IMR-90 (cell line): ENCODE results near the gene IDH3B. TPM values are rescaled to one million over a fixed set of nuclear protein-coding genes. Genes with fewer than 3 reads are reported as not detected.

Experiments
- ATAC-seq: fragments of 200-7000 bp; cut with Tn5 transposase; 2 replicates; pipeline ENCODE4 v1.9.1; 2020; ENCODE audit warnings: low read depth, mild to moderate bottlenecking, moderate library complexity
- BruUV-seq: library from RNA; stranded (reverse); fragments of 400-500 nt; replicated peaks from 2 replicates; lab custom pipeline; 2021; lab: Mats Ljungman, UMichigan
- CTCF ChIA-PET: fragments of 300-600 bp; formaldehyde crosslinking; extraction: SDS; loops from one replicate; lab custom pipeline; 2021; ENCODE audit warnings: antibody characterized with exemption; lab: Yijun Ruan, JAX
- POLR2A ChIA-PET: fragments of 300-600 bp; sonication (Branson Sonifier 250); formaldehyde crosslinking; loops from one replicate; lab custom pipeline; 2022; ENCODE audit warnings: antibody characterized with exemption; ENCODE audit not compliant: unreplicated experiment; lab: Charles Lee
- DNase-seq: peaks from one replicate; pipeline ENCODE4 v3.0.0; 2013
- H2AFZ ChIP-seq: replicated peaks from 2 replicates; pipeline ENCODE3; 2013; ENCODE audit warnings: low read length, mild to moderate bottlenecking; ENCODE audit not compliant: poor library complexity
- H2AK5ac ChIP-seq: 2 replicates; pipeline ENCODE4 v1.6.1; 2013; ENCODE audit warnings: low read depth, low read length, inconsistent platforms
- H2AK9ac ChIP-seq: replicated peaks from 2 replicates; pipeline ENCODE3; 2013; ENCODE audit warnings: mild to moderate bottlenecking, low read depth, low read length, moderate library complexity; ENCODE audit not compliant: poor library complexity
- H2BK120ac ChIP-seq: 2 replicates; pipeline ENCODE4 v1.6.1; 2013; ENCODE audit warnings: low read depth, low read length, inconsistent platforms
- H2BK15ac ChIP-seq: 3 replicates; pipeline ENCODE4 v1.6.1; 2013; ENCODE audit warnings: low read depth, low read length, inconsistent platforms
- H2BK20ac ChIP-seq: 2 replicates; pipeline ENCODE4 v1.6.1; 2013; ENCODE audit warnings: low read depth, mild to moderate bottlenecking, inconsistent platforms, low read length, moderate library complexity
- H2BK5ac ChIP-seq: 2 replicates; pipeline ENCODE4 v1.6.1; 2013; ENCODE audit warnings: mild to moderate bottlenecking, low read depth, low read length, inconsistent platforms; ENCODE audit not compliant: poor library complexity, severe bottlenecking
- H3K14ac ChIP-seq: replicated peaks from 2 replicates; pipeline ENCODE4 v1.6.1; 2013; ENCODE audit warnings: low read depth, low read length, inconsistent platforms
- H3K18ac ChIP-seq: 2 replicates; pipeline ENCODE4 v1.6.1; 2013; ENCODE audit warnings: low read depth, low read length, control low read depth
- H3K23ac ChIP-seq: 2 replicates; pipeline ENCODE4 v1.6.1; 2013; ENCODE audit warnings: low read depth, low read length, inconsistent platforms
- H3K27ac ChIP-seq: 2 replicates; pipeline ENCODE4 v1.5.1; 2013; ENCODE audit warnings: mild to moderate bottlenecking, control low read depth, low read length; ENCODE audit not compliant: insufficient read depth
- H3K27me3 ChIP-seq: 2 replicates; pipeline ENCODE4 v1.6.1; 2013; ENCODE audit warnings: low read length; ENCODE audit not compliant: control insufficient read depth, insufficient read depth
- H3K36me3 ChIP-seq: 2 replicates; pipeline ENCODE4 v1.6.1; 2013; ENCODE audit warnings: low read length, mixed read lengths; ENCODE audit not compliant: control insufficient read depth, insufficient read depth
- H3K4ac ChIP-seq: 2 replicates; pipeline ENCODE4 v1.6.1; 2013; ENCODE audit warnings: low read depth, low read length, inconsistent platforms
- H3K4me1 ChIP-seq: 2 replicates; pipeline ENCODE4 v1.6.1; 2013; ENCODE audit warnings: low read length, mixed read lengths; ENCODE audit not compliant: control insufficient read depth, insufficient read depth
- H3K4me2 ChIP-seq: 2 replicates; pipeline ENCODE4 v1.6.1; 2013; ENCODE audit warnings: low read depth, mild to moderate bottlenecking, control low read depth, low read length, moderate library complexity
- H3K4me3 ChIP-seq: 2 replicates; pipeline ENCODE4 v1.5.1; 2013; ENCODE audit warnings: low read depth, mild to moderate bottlenecking, control low read depth, low read length, moderate library complexity; ENCODE audit not compliant: insufficient read depth
- H3K56ac ChIP-seq: 2 replicates; pipeline ENCODE4 v1.6.1; 2013; ENCODE audit warnings: low read length, inconsistent platforms; ENCODE audit not compliant: insufficient read depth; ENCODE audit errors: extremely low read depth
- H3K79me1 ChIP-seq, 2 experiments: 2 replicates each; pipeline ENCODE4 v1.6.1; 2013; ENCODE audit warnings: low read length in 2 of 2, inconsistent platforms in 1 of 2, low read depth in 1 of 2
- H3K9ac ChIP-seq: 2 replicates; pipeline ENCODE4 v1.6.1; 2013; ENCODE audit warnings: low read depth, low read length, control low read depth
- H3K9me1 ChIP-seq: 2 replicates; pipeline ENCODE4 v1.6.1; 2013; ENCODE audit warnings: low read length, inconsistent platforms; ENCODE audit not compliant: insufficient read depth
- H3K9me3 ChIP-seq: 2 replicates; pipeline ENCODE4 v1.6.1; 2013; ENCODE audit warnings: low read length; ENCODE audit not compliant: control insufficient read depth, insufficient read depth
- H4K20me1 ChIP-seq: 2 replicates; pipeline ENCODE4 v1.6.1; 2013; ENCODE audit warnings: low read length, inconsistent platforms; ENCODE audit not compliant: insufficient read depth
- H4K5ac ChIP-seq: 2 replicates; pipeline ENCODE4 v1.6.1; 2013; ENCODE audit warnings: mild to moderate bottlenecking, low read depth, low read length, control low read depth
- H4K8ac ChIP-seq, 2 experiments: 2 replicates each; pipeline ENCODE4 v1.6.1; 2013; ENCODE audit warnings: low read depth in 2 of 2, low read length in 2 of 2, control low read depth in 1 of 2, inconsistent platforms in 1 of 2
- H4K91ac ChIP-seq: 2 replicates; pipeline ENCODE4 v1.6.1; 2013; ENCODE audit warnings: low read depth, low read length, inconsistent platforms; ENCODE audit not compliant: insufficient read depth
- BHLHE40 ChIP-seq: fragments of 150-350 bp; IDR thresholded peaks from 2 replicates; pipeline ENCODE4 v1.6.1; 2016; ENCODE audit warnings: mild to moderate bottlenecking, low read depth, low read length
- CEBPB ChIP-seq: IDR thresholded peaks from 2 replicates; pipeline ENCODE4 v1.6.1; 2012; ENCODE audit warnings: low read depth, low read length, improper control_type of control experiment
- CHD1 ChIP-seq: IDR thresholded peaks from 2 replicates; pipeline ENCODE4 v1.6.1; 2012; ENCODE audit warnings: low read depth, low read length, improper control_type of control experiment
- ELK1 ChIP-seq: fragments of 150-350 bp; IDR thresholded peaks from 2 replicates; pipeline ENCODE4 v1.6.1; 2016; ENCODE audit warnings: low read depth, mild to moderate bottlenecking, low read length, moderate library complexity, borderline replicate concordance
- FOS ChIP-seq: fragments of 150-350 bp; IDR thresholded peaks from 2 replicates; pipeline ENCODE4 v1.6.1; 2016; ENCODE audit warnings: low read depth, low read length
- MAFK ChIP-seq: IDR thresholded peaks from 2 replicates; pipeline ENCODE4 v1.6.1; 2012; ENCODE audit warnings: low read depth, low read length, improper control_type of control experiment
- MAZ ChIP-seq: IDR thresholded peaks from 2 replicates; pipeline ENCODE4 v1.6.1; 2012; ENCODE audit warnings: low read depth, mild to moderate bottlenecking, low read length, improper control_type of control experiment, moderate library complexity, borderline replicate concordance
- MXI1 ChIP-seq: IDR thresholded peaks from 2 replicates; pipeline ENCODE4 v1.6.1; 2012; ENCODE audit warnings: low read depth, mild to moderate bottlenecking, low read length, moderate library complexity, borderline replicate concordance
- NFE2L2 ChIP-seq: fragments of 150-350 bp; IDR thresholded peaks from 2 replicates; pipeline ENCODE4 v1.6.1; 2016; ENCODE audit warnings: low read depth, mild to moderate bottlenecking, low read length
- POLR2A ChIP-seq: IDR thresholded peaks from 2 replicates; pipeline ENCODE4 v1.6.1; 2012; ENCODE audit warnings: mild to moderate bottlenecking, low read depth, low read length
- RAD21 ChIP-seq: IDR thresholded peaks from 2 replicates; pipeline ENCODE4 v1.6.1; 2012; ENCODE audit warnings: low read length, improper control_type of control experiment
- RCOR1 ChIP-seq: IDR thresholded peaks from 2 replicates; pipeline ENCODE4 v1.6.1; 2012; ENCODE audit warnings: mild to moderate bottlenecking, low read length, improper control_type of control experiment; ENCODE audit not compliant: insufficient replicate concordance
- SMC3 ChIP-seq: fragments of 150-350 bp; IDR thresholded peaks from 2 replicates; pipeline ENCODE4 v1.6.1; 2016; ENCODE audit warnings: low read depth, mild to moderate bottlenecking, antibody characterized with exemption, low read length, moderate library complexity
- WGBS, 2 experiments: methylation state at CpG; one replicate each; pipeline versions ENCODE4 v1.1.5 to v1.1.7; 2013; ENCODE audit warnings: missing lambda C conversion rate in 2 of 2; ENCODE audit not compliant: insufficient read length in 1 of 2; ENCODE audit errors: extremely low coverage in 2 of 2; 5-methylcytosine and 5-hydroxymethylcytosine counted together
- dilution Hi-C: fragments of 300-500 bp; cut with HindIII; formaldehyde crosslinking; loops from one replicate; pipeline ENCODE4 v1.14.3; 2018; ENCODE audit warnings: low sequenced_read_pairs; ENCODE audit not compliant: unreplicated experiment
- in situ Hi-C: fragments of 300-500 bp; cut with MboI; formaldehyde crosslinking; loops from 3 replicates; pipeline ENCODE4 v1.14.3; 2019; ENCODE audit warnings: low sequenced_read_pairs, inconsistent platforms, mixed read lengths
- intact Hi-C: fragments of 100-400 bp; cut with micrococcal nuclease; formaldehyde crosslinking; loops from 2 replicates; pipeline ENCODE4 v1.10.0; 2022
- polyA plus RNA-seq, 3 experiments: library from polyadenylated mRNA; depleted of rRNA; stranded (reverse); fragments of >200 nt; gene quantifications; 2 replicates each; pipeline ENCODE4 v1.2.3, GENCODE V29; 2012; ENCODE audit warnings: low replicate concordance in 1 of 3
- total RNA-seq: library from RNA; depleted of rRNA; stranded (reverse); fragments of >200 nt; gene quantifications from 2 replicates; pipeline ENCODE4 v1.2.3, GENCODE V29; 2012
- TF ChIP-seq, protein P1 (sequence below): fragments of 150-350 bp; IDR thresholded peaks from 2 replicates; pipeline ENCODE4 v1.6.1; 2017; ENCODE audit warnings: mild to moderate bottlenecking, antibody characterized with exemption, low read length, low read depth
- TF ChIP-seq, protein P2 (sequence below): conservative IDR thresholded peaks from 2 replicates; pipeline ENCODE4 v1.5.1; 2012; ENCODE audit warnings: mild to moderate bottlenecking, low read depth, low read length, improper control_type of control experiment

The IDH3B gene
- total and polyA plus RNA-seq, 2 of the 4 experiments (the other 2 are of a cell fraction): 151 to 160 TPM

DNA sequence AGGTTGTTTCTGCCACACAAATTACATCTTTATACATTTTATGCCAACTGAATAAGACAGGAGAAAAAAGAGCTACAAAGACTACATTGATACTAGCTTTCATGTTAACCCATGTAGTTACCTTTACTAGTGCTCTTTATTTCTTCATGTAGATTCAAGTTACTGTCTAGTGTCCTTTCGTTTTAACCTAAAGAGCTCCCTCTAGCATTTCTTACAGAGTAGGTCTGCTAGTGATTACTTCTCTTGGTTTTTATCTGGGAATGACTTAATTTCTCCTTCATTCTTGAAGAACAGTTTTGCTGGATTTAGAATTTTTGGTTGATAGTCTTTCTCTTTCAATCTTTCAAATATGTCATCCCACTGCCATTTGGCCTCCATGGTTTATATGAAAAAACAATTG, 32.8 kb downstream of the IDH3B start:
- intact Hi-C loops: no loop called here
- WGBS, 2 experiments: no CpG with 5 or more reads among the region's 1 CpG

More for the DNA sequence above, 32.8 kb downstream of the IDH3B start:
- DNase-seq: no peak
- no peak overlapping the region for H3K23ac ChIP-seq
- no peak overlapping the region for H2AK5ac ChIP-seq
- H3K27ac ChIP-seq: no peak overlapping the region
- H4K8ac ChIP-seq: no peak overlapping the region
- dilution Hi-C loops (no loop called here), in situ Hi-C loops (no loop called here)
- POLR2A ChIA-PET: no interaction called here
- H3K4me3 ChIP-seq: no peak overlapping the region
- H2BK120ac ChIP-seq: no peak overlapping the region
- H3K56ac ChIP-seq: no peak overlapping the region
- H2AFZ ChIP-seq: no peak overlapping the region
- H3K14ac ChIP-seq: no peak overlapping the region
- no peak overlapping the region for H4K5ac ChIP-seq
- peaks cover 17% of the 10 kb centered on the region for H3K27me3 ChIP-seq
- no peak overlapping the region for H2BK15ac ChIP-seq
- H3K4me2 ChIP-seq: no peak overlapping the region
- no peak for TF ChIP-seq MAZ
- TF ChIP-seq SMC3: no peak
- no peak for TF ChIP-seq MAFK
- no peak for TF ChIP-seq CEBPB
- no peak for TF ChIP-seq ELK1
- TF ChIP-seq RAD21: no peak
- TF ChIP-seq, protein P1, sequence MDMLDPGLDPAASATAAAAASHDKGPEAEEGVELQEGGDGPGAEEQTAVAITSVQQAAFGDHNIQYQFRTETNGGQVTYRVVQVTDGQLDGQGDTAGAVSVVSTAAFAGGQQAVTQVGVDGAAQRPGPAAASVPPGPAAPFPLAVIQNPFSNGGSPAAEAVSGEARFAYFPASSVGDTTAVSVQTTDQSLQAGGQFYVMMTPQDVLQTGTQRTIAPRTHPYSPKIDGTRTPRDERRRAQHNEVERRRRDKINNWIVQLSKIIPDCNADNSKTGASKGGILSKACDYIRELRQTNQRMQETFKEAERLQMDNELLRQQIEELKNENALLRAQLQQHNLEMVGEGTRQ: no peak
- TF ChIP-seq CHD1: no peak
- TF ChIP-seq FOS: no peak
- TF ChIP-seq, protein P2, sequence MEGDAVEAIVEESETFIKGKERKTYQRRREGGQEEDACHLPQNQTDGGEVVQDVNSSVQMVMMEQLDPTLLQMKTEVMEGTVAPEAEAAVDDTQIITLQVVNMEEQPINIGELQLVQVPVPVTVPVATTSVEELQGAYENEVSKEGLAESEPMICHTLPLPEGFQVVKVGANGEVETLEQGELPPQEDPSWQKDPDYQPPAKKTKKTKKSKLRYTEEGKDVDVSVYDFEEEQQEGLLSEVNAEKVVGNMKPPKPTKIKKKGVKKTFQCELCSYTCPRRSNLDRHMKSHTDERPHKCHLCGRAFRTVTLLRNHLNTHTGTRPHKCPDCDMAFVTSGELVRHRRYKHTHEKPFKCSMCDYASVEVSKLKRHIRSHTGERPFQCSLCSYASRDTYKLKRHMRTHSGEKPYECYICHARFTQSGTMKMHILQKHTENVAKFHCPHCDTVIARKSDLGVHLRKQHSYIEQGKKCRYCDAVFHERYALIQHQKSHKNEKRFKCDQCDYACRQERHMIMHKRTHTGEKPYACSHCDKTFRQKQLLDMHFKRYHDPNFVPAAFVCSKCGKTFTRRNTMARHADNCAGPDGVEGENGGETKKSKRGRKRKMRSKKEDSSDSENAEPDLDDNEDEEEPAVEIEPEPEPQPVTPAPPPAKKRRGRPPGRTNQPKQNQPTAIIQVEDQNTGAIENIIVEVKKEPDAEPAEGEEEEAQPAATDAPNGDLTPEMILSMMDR: no peak
- TF ChIP-seq RCOR1: no peak
- no peak for TF ChIP-seq BHLHE40
- TF ChIP-seq NFE2L2: no peak
- no peak for TF ChIP-seq MXI1
- TF ChIP-seq POLR2A: no peak
- no peak overlapping the region for H4K91ac ChIP-seq
- H3K18ac ChIP-seq: no peak overlapping the region
- no peak overlapping the region for H3K9ac ChIP-seq
- no peak overlapping the region for H3K4ac ChIP-seq
- H3K79me1 ChIP-seq: no peaks in the 10 kb centered on the region
- H3K9me3 ChIP-seq: peaks cover 6% of the 10 kb centered on the region
- no peaks in the 10 kb centered on the region for H4K20me1 ChIP-seq
- no peaks in the 10 kb centered on the region for H3K4me1 ChIP-seq
- H2AK9ac ChIP-seq: no peak overlapping the region
- CTCF ChIA-PET: interaction anchor here (0.5 kb wide), 1 partner anchor 34 kb away, joined by 3 read pairs; no protein-coding TSS in a partner anchor
- no peak overlapping the region for H2BK5ac ChIP-seq
- H3K36me3 ChIP-seq: no peaks in the 10 kb centered on the region
- H2BK20ac ChIP-seq: no peak overlapping the region
- H3K9me1 ChIP-seq: no peaks in the 10 kb centered on the region
- no peak for ATAC-seq
- BruUV-seq: no TSS peak
